Neural cell (in vitro differentiated cells): Measurements from ENCODE around the gene TSHR.

Experiments used
- EP300 ChIP-seq: fragments of 450-650 bp; conservative IDR thresholded peaks from 2 replicates; pipeline ENCODE4 v1.6.1; 2014; ENCODE audit warnings: antibody characterized with exemption, mild to moderate bottlenecking, moderate library complexity; ENCODE audit not compliant: poor library complexity, severe bottlenecking
- EZH2 ChIP-seq: fragments of 200-600, 300-800 bp; shearing (Covaris generic), sonication (generic); IDR thresholded peaks from 2 replicates; pipeline ENCODE4 v1.6.1; 2014; ENCODE audit warnings: antibody characterized with exemption, low read length, borderline replicate concordance, mild to moderate bottlenecking; ENCODE audit not compliant: insufficient read depth, poor library complexity, severe bottlenecking
- MXI1 ChIP-seq: fragments of 450-650 bp; conservative IDR thresholded peaks from 2 replicates; pipeline ENCODE4 v1.6.1; 2014; ENCODE audit warnings: antibody characterized with exemption, mild to moderate bottlenecking; ENCODE audit not compliant: poor library complexity, severe bottlenecking
- POLR2AphosphoS5 ChIP-seq: IDR thresholded peaks from 2 replicates; pipeline ENCODE4 v1.6.1; 2012
- TF ChIP-seq, protein P1 (sequence below): fragments of 450-650 bp; IDR thresholded peaks from 2 replicates; pipeline ENCODE4 v1.5.1; 2014; ENCODE audit warnings: antibody characterized with exemption, mild to moderate bottlenecking, moderate library complexity; ENCODE audit not compliant: poor library complexity, severe bottlenecking

DNA sequence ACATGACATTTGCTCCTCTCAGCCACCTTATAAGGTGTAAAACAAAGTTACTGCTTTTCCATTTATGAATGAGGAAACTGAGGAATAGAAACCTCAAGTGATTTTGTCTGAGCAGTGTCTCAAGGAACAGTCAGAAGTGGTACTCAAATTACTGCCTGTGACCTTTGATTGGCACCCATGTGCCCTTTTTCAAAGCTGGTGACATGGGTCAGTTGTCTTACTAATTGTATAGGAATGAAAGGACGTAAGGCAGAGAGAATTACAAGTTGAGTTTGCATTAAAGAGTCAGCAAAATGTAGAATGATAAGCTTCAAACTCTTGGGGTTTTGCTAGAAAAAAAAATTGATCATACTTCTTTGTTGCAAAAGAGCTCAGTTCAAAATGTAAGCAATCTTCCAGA is 136.2 kb downstream of the TSHR start:
- TF ChIP-seq EZH2 (no peak), EP300 (no peak), POLR2AphosphoS5 (no peak), MXI1 (no peak)
- TF ChIP-seq, protein P1, sequence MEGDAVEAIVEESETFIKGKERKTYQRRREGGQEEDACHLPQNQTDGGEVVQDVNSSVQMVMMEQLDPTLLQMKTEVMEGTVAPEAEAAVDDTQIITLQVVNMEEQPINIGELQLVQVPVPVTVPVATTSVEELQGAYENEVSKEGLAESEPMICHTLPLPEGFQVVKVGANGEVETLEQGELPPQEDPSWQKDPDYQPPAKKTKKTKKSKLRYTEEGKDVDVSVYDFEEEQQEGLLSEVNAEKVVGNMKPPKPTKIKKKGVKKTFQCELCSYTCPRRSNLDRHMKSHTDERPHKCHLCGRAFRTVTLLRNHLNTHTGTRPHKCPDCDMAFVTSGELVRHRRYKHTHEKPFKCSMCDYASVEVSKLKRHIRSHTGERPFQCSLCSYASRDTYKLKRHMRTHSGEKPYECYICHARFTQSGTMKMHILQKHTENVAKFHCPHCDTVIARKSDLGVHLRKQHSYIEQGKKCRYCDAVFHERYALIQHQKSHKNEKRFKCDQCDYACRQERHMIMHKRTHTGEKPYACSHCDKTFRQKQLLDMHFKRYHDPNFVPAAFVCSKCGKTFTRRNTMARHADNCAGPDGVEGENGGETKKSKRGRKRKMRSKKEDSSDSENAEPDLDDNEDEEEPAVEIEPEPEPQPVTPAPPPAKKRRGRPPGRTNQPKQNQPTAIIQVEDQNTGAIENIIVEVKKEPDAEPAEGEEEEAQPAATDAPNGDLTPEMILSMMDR = no peak
